ENCODE results near the gene TTLL11.

- TF ChIP-seq, protein P1, sequence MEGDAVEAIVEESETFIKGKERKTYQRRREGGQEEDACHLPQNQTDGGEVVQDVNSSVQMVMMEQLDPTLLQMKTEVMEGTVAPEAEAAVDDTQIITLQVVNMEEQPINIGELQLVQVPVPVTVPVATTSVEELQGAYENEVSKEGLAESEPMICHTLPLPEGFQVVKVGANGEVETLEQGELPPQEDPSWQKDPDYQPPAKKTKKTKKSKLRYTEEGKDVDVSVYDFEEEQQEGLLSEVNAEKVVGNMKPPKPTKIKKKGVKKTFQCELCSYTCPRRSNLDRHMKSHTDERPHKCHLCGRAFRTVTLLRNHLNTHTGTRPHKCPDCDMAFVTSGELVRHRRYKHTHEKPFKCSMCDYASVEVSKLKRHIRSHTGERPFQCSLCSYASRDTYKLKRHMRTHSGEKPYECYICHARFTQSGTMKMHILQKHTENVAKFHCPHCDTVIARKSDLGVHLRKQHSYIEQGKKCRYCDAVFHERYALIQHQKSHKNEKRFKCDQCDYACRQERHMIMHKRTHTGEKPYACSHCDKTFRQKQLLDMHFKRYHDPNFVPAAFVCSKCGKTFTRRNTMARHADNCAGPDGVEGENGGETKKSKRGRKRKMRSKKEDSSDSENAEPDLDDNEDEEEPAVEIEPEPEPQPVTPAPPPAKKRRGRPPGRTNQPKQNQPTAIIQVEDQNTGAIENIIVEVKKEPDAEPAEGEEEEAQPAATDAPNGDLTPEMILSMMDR (IDR thresholded peaks at IDR 0.05) = no peak
- no peak for TF ChIP-seq POLR2A (IDR thresholded peaks at IDR 0.05)
These were observed 27.0 kb downstream of the TTLL11 start for GRCh38 chr9:122065923-122066629.
